ENCODE data around the gene CEBPB.

The CEBPB gene

GRCh38 chr20:50216543-50217206 is 26.0 kb downstream of the CEBPB start:
- DNase-seq: no peak
- Mint-ChIP-seq H3K36me3 (ENCODE audit: low read depth) (no peaks in the 10 kb centered on the region), H3K4me3 (no peak overlapping the region), H3K27ac (no peak overlapping the region), H3K4me1 (peaks cover 65% of the 10 kb centered on the region), H3K27me3 (ENCODE audit: low read depth, poor library complexity) (peaks cover 15% of the 10 kb centered on the region), H3K9me3 (no peaks in the 10 kb centered on the region)
- TF ChIP-seq CTCF (IDR thresholded peaks at IDR 0.05): no peak

GRCh38 chr20:50217207-50217949 is 26.7 kb downstream of the CEBPB start:
- H3K27me3 Mint-ChIP-seq (ENCODE audit: low read depth, poor library complexity): peaks cover 15% of the 10 kb centered on the region
- peaks cover 72% of the 10 kb centered on the region for H3K4me1 Mint-ChIP-seq
- DNase-seq: no peak
- TF ChIP-seq CTCF (IDR thresholded peaks at IDR 0.05): no peak
- H3K4me3 Mint-ChIP-seq: no peak overlapping the region
- H3K27ac Mint-ChIP-seq: no peak overlapping the region
- H3K9me3 Mint-ChIP-seq: no peaks in the 10 kb centered on the region
- no peaks in the 10 kb centered on the region for H3K36me3 Mint-ChIP-seq (ENCODE audit: low read depth)

- H3K27me3 Mint-ChIP-seq (ENCODE audit: low read depth, poor library complexity): peaks cover 15% of the 10 kb centered on the region
- peak overlapping the region; percentile 40 for H3K27ac Mint-ChIP-seq
- H3K9me3 Mint-ChIP-seq: no peaks in the 10 kb centered on the region
- H3K36me3 Mint-ChIP-seq (ENCODE audit: low read depth): no peaks in the 10 kb centered on the region
- peaks cover 66% of the 10 kb centered on the region for H3K4me1 Mint-ChIP-seq
- peak; percentile 40 for DNase-seq
- peak overlapping the region; percentile 57 for H3K4me3 Mint-ChIP-seq
- TF ChIP-seq CTCF (IDR thresholded peaks at IDR 0.05): no peak
Observed at GRCh38 chr20:50218987-50219435, 28.4 kb downstream of the CEBPB start.

GRCh38 chr20:50219600-50219999 is 29.0 kb downstream of the CEBPB start:
- Mint-ChIP-seq H3K4me3 (peak overlapping the region; percentile 30), H3K4me1 (peaks cover 65% of the 10 kb centered on the region), H3K36me3 (ENCODE audit: low read depth) (no peaks in the 10 kb centered on the region), H3K27me3 (ENCODE audit: low read depth, poor library complexity) (peaks cover 9% of the 10 kb centered on the region), H3K27ac (peak overlapping the region; percentile 66), H3K9me3 (no peaks in the 10 kb centered on the region)
- no peak for TF ChIP-seq CTCF (IDR thresholded peaks at IDR 0.05)
- no peak for DNase-seq

GRCh38 chr20:50220093-50220893 is 29.7 kb downstream of the CEBPB start:
- Mint-ChIP-seq H3K4me3 (no peak overlapping the region), H3K4me1 (peaks cover 58% of the 10 kb centered on the region), H3K27ac (no peak overlapping the region), H3K9me3 (no peaks in the 10 kb centered on the region), H3K36me3 (ENCODE audit: low read depth) (no peaks in the 10 kb centered on the region), H3K27me3 (ENCODE audit: low read depth, poor library complexity) (peaks cover 6% of the 10 kb centered on the region)
- no peak for DNase-seq
- no peak for TF ChIP-seq CTCF (IDR thresholded peaks at IDR 0.05)
